ENCODE measurements around the gene SDR42E2.

DNA sequence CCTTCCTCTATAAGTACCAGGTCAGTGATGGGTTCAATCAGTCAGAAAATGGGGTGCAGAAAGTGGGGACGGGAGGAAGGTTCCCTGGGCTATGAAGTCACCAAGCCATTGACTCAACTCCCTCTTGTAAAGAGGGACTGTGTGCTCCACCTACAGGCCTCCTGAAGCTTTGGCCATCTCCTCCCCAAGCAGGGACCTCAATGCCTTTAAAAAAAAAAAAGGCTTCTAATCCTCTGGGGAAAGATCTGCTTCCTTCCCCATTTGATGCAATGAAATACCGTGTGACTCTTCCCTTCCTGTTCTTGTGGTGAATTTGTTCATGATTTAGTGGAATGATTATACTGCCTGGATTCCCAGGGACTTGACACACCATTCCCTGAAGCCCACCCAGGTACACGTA is 39.2 kb upstream of the SDR42E2 start:
- TF ChIP-seq, protein P1, sequence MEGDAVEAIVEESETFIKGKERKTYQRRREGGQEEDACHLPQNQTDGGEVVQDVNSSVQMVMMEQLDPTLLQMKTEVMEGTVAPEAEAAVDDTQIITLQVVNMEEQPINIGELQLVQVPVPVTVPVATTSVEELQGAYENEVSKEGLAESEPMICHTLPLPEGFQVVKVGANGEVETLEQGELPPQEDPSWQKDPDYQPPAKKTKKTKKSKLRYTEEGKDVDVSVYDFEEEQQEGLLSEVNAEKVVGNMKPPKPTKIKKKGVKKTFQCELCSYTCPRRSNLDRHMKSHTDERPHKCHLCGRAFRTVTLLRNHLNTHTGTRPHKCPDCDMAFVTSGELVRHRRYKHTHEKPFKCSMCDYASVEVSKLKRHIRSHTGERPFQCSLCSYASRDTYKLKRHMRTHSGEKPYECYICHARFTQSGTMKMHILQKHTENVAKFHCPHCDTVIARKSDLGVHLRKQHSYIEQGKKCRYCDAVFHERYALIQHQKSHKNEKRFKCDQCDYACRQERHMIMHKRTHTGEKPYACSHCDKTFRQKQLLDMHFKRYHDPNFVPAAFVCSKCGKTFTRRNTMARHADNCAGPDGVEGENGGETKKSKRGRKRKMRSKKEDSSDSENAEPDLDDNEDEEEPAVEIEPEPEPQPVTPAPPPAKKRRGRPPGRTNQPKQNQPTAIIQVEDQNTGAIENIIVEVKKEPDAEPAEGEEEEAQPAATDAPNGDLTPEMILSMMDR (conservative IDR thresholded peaks at IDR 0.05; ENCODE audit: low read length): peak; percentile 52
- TF ChIP-seq EZH2phosphoT487 (IDR thresholded peaks at IDR 0.05; ENCODE audit: borderline replicate concordance, low read depth, low read length): no peak
